ENCODE measurements around the gene ODAD4. TPM values are rescaled to one million over a fixed set of nuclear protein-coding genes. Genes with fewer than 3 reads are reported as not detected.
A peak's percentile ranks its signal among the peaks of the same experiment; 100 is the strongest.

Gene ODAD4
- total and polyA plus RNA-seq, 3 donors from 2014 or later, result 22.3 to 53.7 (median 26.0) TPM

- Histone ChIP-seq H3K36me3 (ENCODE audit: low read depth, missing control alignments) (peaks cover 4% of the 10 kb centered on the region), H3K9me3 (no peaks in the 10 kb centered on the region), H3K27me3 (no peaks in the 10 kb centered on the region), H3K4me3 (no peak overlapping the region), H3K4me1 (peaks cover 41% of the 10 kb centered on the region), H3K27ac (no peak overlapping the region)
- intact Hi-C loops (cut with DNase I; ENCODE audit: low total_unique reads), result no loop called here
- TF ChIP-seq, protein P1, sequence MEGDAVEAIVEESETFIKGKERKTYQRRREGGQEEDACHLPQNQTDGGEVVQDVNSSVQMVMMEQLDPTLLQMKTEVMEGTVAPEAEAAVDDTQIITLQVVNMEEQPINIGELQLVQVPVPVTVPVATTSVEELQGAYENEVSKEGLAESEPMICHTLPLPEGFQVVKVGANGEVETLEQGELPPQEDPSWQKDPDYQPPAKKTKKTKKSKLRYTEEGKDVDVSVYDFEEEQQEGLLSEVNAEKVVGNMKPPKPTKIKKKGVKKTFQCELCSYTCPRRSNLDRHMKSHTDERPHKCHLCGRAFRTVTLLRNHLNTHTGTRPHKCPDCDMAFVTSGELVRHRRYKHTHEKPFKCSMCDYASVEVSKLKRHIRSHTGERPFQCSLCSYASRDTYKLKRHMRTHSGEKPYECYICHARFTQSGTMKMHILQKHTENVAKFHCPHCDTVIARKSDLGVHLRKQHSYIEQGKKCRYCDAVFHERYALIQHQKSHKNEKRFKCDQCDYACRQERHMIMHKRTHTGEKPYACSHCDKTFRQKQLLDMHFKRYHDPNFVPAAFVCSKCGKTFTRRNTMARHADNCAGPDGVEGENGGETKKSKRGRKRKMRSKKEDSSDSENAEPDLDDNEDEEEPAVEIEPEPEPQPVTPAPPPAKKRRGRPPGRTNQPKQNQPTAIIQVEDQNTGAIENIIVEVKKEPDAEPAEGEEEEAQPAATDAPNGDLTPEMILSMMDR (IDR thresholded peaks at IDR 0.05), result no peak
- TF ChIP-seq POLR2A (IDR thresholded peaks at IDR 0.05), result no peak
- 79 to 92% methylated on average over 6 of the region's 6 CpGs for WGBS, 2 donors
- no peak for DNase-seq
Measured at GRCh38 chr17:41974031-41974430, 43.6 kb downstream of the ODAD4 start.

GRCh38 chr17:41974658-41975057 lies 44.2 kb downstream of the ODAD4 start:
- DNase-seq, result no peak
- intact Hi-C loops (cut with DNase I; ENCODE audit: low total_unique reads), result no loop called here
- Histone ChIP-seq H3K27ac (no peak overlapping the region), H3K9me3 (no peaks in the 10 kb centered on the region), H3K4me3 (no peak overlapping the region), H3K36me3 (ENCODE audit: low read depth, missing control alignments) (peaks cover 1% of the 10 kb centered on the region), H3K4me1 (peaks cover 41% of the 10 kb centered on the region), H3K27me3 (no peaks in the 10 kb centered on the region)
- 60 to 73% methylated on average over 1 to 5 of the region's 5 CpGs for WGBS, 2 donors
- TF ChIP-seq POLR2A (IDR thresholded peaks at IDR 0.05), result no peak
- TF ChIP-seq, protein P1 (IDR thresholded peaks at IDR 0.05), result no peak

DNA sequence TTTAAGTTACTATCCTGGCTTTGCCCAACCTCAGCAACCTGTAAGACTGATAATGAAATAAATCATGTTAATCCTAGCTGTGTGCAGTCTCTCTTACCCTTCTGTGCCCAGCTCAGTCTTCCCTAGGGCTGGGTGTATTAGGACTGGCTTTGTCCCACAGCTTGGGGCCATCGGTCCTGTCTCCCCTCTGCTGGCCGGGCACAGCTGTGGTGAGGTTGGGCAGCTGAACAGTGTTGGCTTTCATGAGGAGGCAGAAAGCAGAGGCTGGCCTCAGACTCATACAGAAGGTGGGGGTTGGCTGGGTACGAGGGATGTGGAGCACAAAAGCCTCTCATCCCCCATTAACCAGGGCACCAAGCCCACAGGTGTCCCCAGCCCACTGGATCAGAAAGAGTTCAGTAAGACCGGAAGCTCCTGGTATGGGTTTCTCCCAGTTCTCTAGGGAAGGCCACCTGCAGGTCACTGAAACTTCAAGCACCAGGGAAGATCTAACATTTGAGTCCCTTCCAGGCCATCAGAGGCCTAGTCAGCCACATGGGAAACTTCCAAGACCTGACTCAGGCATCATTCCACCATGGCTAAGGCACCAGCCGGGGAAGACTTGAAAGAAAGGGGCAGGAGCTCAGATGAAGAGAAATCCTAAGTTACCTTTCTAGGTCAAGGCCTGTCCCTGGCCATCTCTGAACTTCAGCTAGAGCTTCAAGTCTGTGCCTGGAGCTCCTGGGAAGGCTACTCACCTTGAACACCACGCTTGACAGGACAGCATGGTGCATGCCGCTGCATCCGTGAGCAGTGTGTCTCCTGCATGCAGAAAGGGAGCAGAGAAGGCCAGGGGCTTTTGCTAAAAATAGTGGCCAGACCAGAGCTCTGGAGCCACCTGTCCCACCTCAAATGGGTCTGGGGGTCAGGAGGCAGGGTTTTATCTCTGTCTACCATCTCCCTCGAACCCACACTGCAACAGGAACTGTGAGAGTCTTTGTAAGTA lies 45.0 kb downstream of the ODAD4 start:
- Histone ChIP-seq H3K27me3 (no peaks in the 10 kb centered on the region), H3K4me1 (peaks cover 41% of the 10 kb centered on the region), H3K36me3 (ENCODE audit: low read depth, missing control alignments) (no peaks in the 10 kb centered on the region), H3K4me3 (no peak overlapping the region), H3K9me3 (no peaks in the 10 kb centered on the region), H3K27ac (peak overlapping the region in 1 of 2 donors; percentile 82)
- 77 to 87% methylated on average over 7 to 9 of the region's 9 CpGs for WGBS, 2 donors
- intact Hi-C loops (cut with DNase I; ENCODE audit: low total_unique reads), result no loop called here
- TF ChIP-seq, protein P1 (IDR thresholded peaks at IDR 0.05), result no peak
- no peak for DNase-seq

GRCh38 chr17:41976142-41976768 lies 45.8 kb downstream of the ODAD4 start:
- Histone ChIP-seq H3K9me3 (no peaks in the 10 kb centered on the region), H3K4me1 (peaks cover 37% of the 10 kb centered on the region), H3K27ac (peak overlapping the region; percentile 41 to 82), H3K27me3 (no peaks in the 10 kb centered on the region), H3K4me3 (no peak overlapping the region), H3K36me3 (ENCODE audit: low read depth, missing control alignments) (no peaks in the 10 kb centered on the region)
- intact Hi-C loops (cut with DNase I; ENCODE audit: low total_unique reads), result no loop called here
- WGBS, 2 donors, result 46 to 54% methylated on average over 10 to 11 of the region's 11 CpGs
- DNase-seq, result peak; percentile 57
- TF ChIP-seq, protein P1 (IDR thresholded peaks at IDR 0.05), result no peak
- no peak for TF ChIP-seq POLR2A (IDR thresholded peaks at IDR 0.05)
